ENCODE data around the gene PUS7. TPM values are rescaled to one million over a fixed set of nuclear protein-coding genes. Genes with fewer than 3 reads are reported as not detected.

The PUS7 gene
- total and polyA plus RNA-seq, 2 of the 4 experiments (the other 2 are of a cell fraction): 11.7 to 17.0 TPM

- H4K20me1 ChIP-seq (ENCODE audit: insufficient read depth, low read length): no peaks in the 10 kb centered on the region
- no peak overlapping the region for H4K5ac ChIP-seq (ENCODE audit: low read depth, low read length)
- H2BK20ac ChIP-seq (ENCODE audit: low read depth, low read length): no peak overlapping the region
- ATAC-seq (ENCODE audit: low read depth): no peak
- H3K79me1 ChIP-seq (ENCODE audit: low read depth in 1 of 2, low read length in 2 of 2): peaks cover 9 to 15% of the 10 kb centered on the region in 2 experiments; a peak in 2 of 4 replicates
- intact Hi-C loops (cut with micrococcal nuclease): no loop called here
- H3K9ac ChIP-seq (ENCODE audit: low read depth, low read length): no peak overlapping the region
- peaks cover 4% of the 10 kb centered on the region; the same call in 1 of the 2 replicates for H3K4me1 ChIP-seq (ENCODE audit: control insufficient read depth, insufficient read depth, low read length)
- no peaks in the 10 kb centered on the region for H3K9me3 ChIP-seq (ENCODE audit: control insufficient read depth, insufficient read depth, low read length)
- ChIA-PET POLR2A (ENCODE audit: unreplicated experiment) (no interaction called here), CTCF (interaction anchor here (1.3 kb wide), 1 partner anchor 24 kb away, joined by 3 read pairs; no protein-coding TSS in a partner anchor)
- no peak for TF ChIP-seq USF2 (IDR thresholded peaks at IDR 0.05; ENCODE audit: low read depth, low read length)
- no peak for TF ChIP-seq NFE2L2 (IDR thresholded peaks at IDR 0.05; ENCODE audit: low read depth, low read length)
- no peak for TF ChIP-seq ELK1 (IDR thresholded peaks at IDR 0.05; ENCODE audit: borderline replicate concordance, low read depth, low read length)
- no peak for TF ChIP-seq RCOR1 (IDR thresholded peaks at IDR 0.05; ENCODE audit: insufficient replicate concordance, low read length)
- TF ChIP-seq POLR2A (IDR thresholded peaks at IDR 0.05; ENCODE audit: low read depth, low read length): no peak
- no peak for TF ChIP-seq SMC3 (IDR thresholded peaks at IDR 0.05; ENCODE audit: low read depth, low read length)
- no peak for TF ChIP-seq CEBPB (IDR thresholded peaks at IDR 0.05; ENCODE audit: low read depth, low read length)
- TF ChIP-seq BHLHE40 (IDR thresholded peaks at IDR 0.05; ENCODE audit: low read depth, low read length): no peak
- TF ChIP-seq MAFK (IDR thresholded peaks at IDR 0.05; ENCODE audit: low read depth, low read length): no peak
- TF ChIP-seq RFX5 (IDR thresholded peaks at IDR 0.05; ENCODE audit: low read depth, low read length): no peak
- TF ChIP-seq CTCF (conservative IDR thresholded peaks at IDR 0.05; ENCODE audit: low read depth, low read length): no peak
- TF ChIP-seq MXI1 (IDR thresholded peaks at IDR 0.05; ENCODE audit: borderline replicate concordance, low read depth, low read length): no peak
- TF ChIP-seq RAD21 (IDR thresholded peaks at IDR 0.05; ENCODE audit: low read length): no peak
- no peak for TF ChIP-seq MAZ (IDR thresholded peaks at IDR 0.05; ENCODE audit: borderline replicate concordance, low read depth, low read length)
- no peak for TF ChIP-seq FOS (IDR thresholded peaks at IDR 0.05; ENCODE audit: low read depth, low read length)
- TF ChIP-seq CHD1 (IDR thresholded peaks at IDR 0.05; ENCODE audit: low read depth, low read length): no peak
- no peaks in the 10 kb centered on the region; the same call in 1 of the 2 replicates for H3K36me3 ChIP-seq (ENCODE audit: control insufficient read depth, insufficient read depth, low read length)
- H2BK120ac ChIP-seq (ENCODE audit: low read depth, low read length): no peak overlapping the region
- WGBS, 2 experiments (ENCODE audit: extremely low coverage in 2 of 2, insufficient read length in 1 of 2): no CpG with 5 or more reads among the region's 5 CpGs
- DNase-seq: no peak
- no peak overlapping the region for H3K27ac ChIP-seq (ENCODE audit: insufficient read depth, low read length)
- no peaks in the 10 kb centered on the region for H3K27me3 ChIP-seq (ENCODE audit: control insufficient read depth, insufficient read depth, low read length)
- no peak overlapping the region for H3K4me2 ChIP-seq (ENCODE audit: low read depth, low read length)
- H2AK5ac ChIP-seq (ENCODE audit: low read depth, low read length): no peak overlapping the region
- no peak overlapping the region for H4K91ac ChIP-seq (ENCODE audit: insufficient read depth, low read depth, low read length)
- H3K4me3 ChIP-seq (ENCODE audit: insufficient read depth, low read depth, low read length): no peak overlapping the region
- no peak overlapping the region for H3K56ac ChIP-seq (ENCODE audit: extremely low read depth, insufficient read depth, low read length)
- no peak overlapping the region for H2AK9ac ChIP-seq (replicated peaks; ENCODE audit: low read depth, low read length, poor library complexity)
- H3K9me1 ChIP-seq (ENCODE audit: insufficient read depth, low read length): peaks cover 6% of the 10 kb centered on the region; the same call in 1 of the 2 replicates
- H4K8ac ChIP-seq (ENCODE audit: low read depth in 2 of 2, low read length in 2 of 2): no peak overlapping the region
- no peak overlapping the region for H3K4ac ChIP-seq (ENCODE audit: low read depth, low read length)
- H3K14ac ChIP-seq (replicated peaks; ENCODE audit: low read depth, low read length): no peak overlapping the region
- H3K23ac ChIP-seq (ENCODE audit: low read depth, low read length): no peak overlapping the region
- BruUV-seq (replicated peaks): no TSS peak
- H2BK15ac ChIP-seq (ENCODE audit: low read depth, low read length): no peak overlapping the region
- H2AFZ ChIP-seq (replicated peaks; ENCODE audit: low read length, poor library complexity): no peak overlapping the region
- H2BK5ac ChIP-seq (ENCODE audit: low read depth, low read length, poor library complexity, severe bottlenecking): no peak overlapping the region
- in situ Hi-C loops (cut with MboI; ENCODE audit: low sequenced_read_pairs): no loop called here
- dilution Hi-C loops (cut with HindIII; ENCODE audit: low sequenced_read_pairs, unreplicated experiment): no loop called here
- no peak overlapping the region for H3K18ac ChIP-seq (ENCODE audit: low read depth, low read length)
Measured at GRCh38 chr7:105478606-105479005, 43.5 kb downstream of the PUS7 start.
